Upper lobe of left lung (tissue), 4 donors: ENCODE data around the gene SH3RF1.

Source experiments
- CTCF ChIP-seq, 6 experiments: fragments of 450-650 bp in 4 of 6; fragments of 200-600 bp in 2 of 6; sonication (generic) in 2 of 6; IDR thresholded peaks; one replicate each; pipeline ENCODE4 v1.5.1; 2016 to 2019; ENCODE audit warnings: antibody characterized with exemption in 6 of 6
- POLR2A ChIP-seq, 4 donors: fragments of 450-650 bp; IDR thresholded peaks; one replicate each; pipeline ENCODE4 v1.5.1; 2016 to 2017; ENCODE audit warnings: antibody characterized with exemption in 4 of 4, mild to moderate bottlenecking in 2 of 4

DNA sequence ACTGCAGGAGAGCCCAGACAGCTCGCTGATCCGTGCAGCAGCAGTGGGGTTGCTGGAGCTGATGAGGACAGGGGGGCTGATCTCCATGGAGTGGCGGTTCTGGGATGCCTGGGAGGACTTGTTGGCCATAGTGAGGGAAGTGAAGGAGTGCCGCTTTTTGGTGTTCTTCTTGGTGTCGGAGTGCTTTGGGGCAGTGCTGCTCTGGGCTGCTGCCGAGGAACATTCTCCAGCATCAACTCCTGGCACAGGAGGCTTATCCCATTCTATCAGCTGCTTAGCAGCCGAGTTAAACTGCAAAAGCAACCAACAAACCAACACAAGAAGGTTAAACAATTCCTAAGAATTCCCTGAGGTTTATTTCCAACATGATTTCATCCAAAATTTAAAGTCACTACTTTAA, 134.4 kb downstream of the SH3RF1 start:
- no peak for TF ChIP-seq POLR2A (IDR thresholded peaks at IDR 0.05)
- no peak for TF ChIP-seq CTCF (IDR thresholded peaks at IDR 0.05)
